Activated CD4-positive, alpha-beta memory T cell treated with anti-CD3 and anti-CD28 coated beads for 36 hours (primary cell): ENCODE measurements around the gene IL17REL. TPM values are rescaled to one million over a fixed set of nuclear protein-coding genes. Genes with fewer than 3 reads are reported as not detected.
A peak's percentile ranks its signal among the peaks of the same experiment; 100 is the strongest.

ENCODE experiments used
- CTCF ChIA-PET: fragments of 350-600 bp; sonication (Branson Sonifier 250); formaldehyde crosslinking; loops from one replicate; lab custom pipeline; 2021; ENCODE audit warnings: antibody characterized with exemption, inconsistent platforms; lab: Charles Lee
- POLR2A ChIA-PET: fragments of 350-600 bp; sonication (Branson Sonifier 250); formaldehyde crosslinking; loops from one replicate; lab custom pipeline; 2021; ENCODE audit warnings: antibody characterized with exemption; lab: Charles Lee
- DNase-seq: peaks from one replicate; pipeline ENCODE4 v3.0.0-alpha.2; 2020
- H3K27ac Mint-ChIP-seq: one replicate; pipeline ENCODE4 v1.8.0; 2021; ENCODE audit warnings: mixed read lengths
- H3K27me3 Mint-ChIP-seq: one replicate; pipeline ENCODE4 v1.8.0; 2021; ENCODE audit warnings: mixed read lengths
- H3K36me3 Mint-ChIP-seq: one replicate; pipeline ENCODE4 v1.8.0; 2021; ENCODE audit warnings: mixed read lengths
- H3K4me1 Mint-ChIP-seq: one replicate; pipeline ENCODE4 v1.8.0; 2021; ENCODE audit warnings: low read depth, mixed read lengths
- H3K4me3 Mint-ChIP-seq: one replicate; pipeline ENCODE4 v1.8.0; 2021; ENCODE audit warnings: mild to moderate bottlenecking, mixed read lengths
- H3K9me3 Mint-ChIP-seq: one replicate; pipeline ENCODE4 v1.8.0; 2021; ENCODE audit warnings: mixed read lengths
- intact Hi-C: fragments of 100-400 bp; cut with micrococcal nuclease; formaldehyde crosslinking; loops from one replicate; pipeline ENCODE4 v1.15.1; 2023
- total RNA-seq, 2 experiments: library from RNA; stranded (reverse); gene quantifications; one replicate each; pipeline ENCODE4 v1.2.3, GENCODE V29; 2021

The IL17REL gene
- total RNA-seq, 2 experiments from 2014 or later, result 0.73 to 1.1 TPM

- Mint-ChIP-seq H3K4me1 (peaks cover 42% of the 10 kb centered on the region), H3K9me3 (no peaks in the 10 kb centered on the region), H3K27ac (peak overlapping the region; percentile 63), H3K36me3 (peaks cover 24% of the 10 kb centered on the region), H3K4me3 (peak overlapping the region; percentile 16), H3K27me3 (no peaks in the 10 kb centered on the region)
- ChIA-PET POLR2A (interaction anchor here (0.5 to 1.4 kb wide), 4 partner anchors 20 to 51 kb away, joined by 3 to 4 read pairs (median 3); no protein-coding TSS in a partner anchor), CTCF (interaction anchor here (0.6 to 1.9 kb wide), 4 partner anchors 12 to 63 kb away, joined by 3 to 8 read pairs (median 6); no protein-coding TSS in a partner anchor)
- peak; percentile 12 for DNase-seq
- intact Hi-C loops, result no loop called here
Observed at GRCh38 chr22:49967706-49968208, 44.8 kb downstream of the IL17REL start.

GRCh38 chr22:49966774-49967705 lies 45.5 kb downstream of the IL17REL start:
- peaks cover 28% of the 10 kb centered on the region for H3K36me3 Mint-ChIP-seq
- POLR2A ChIA-PET, result interaction anchor here (0.5 to 1.8 kb wide), 5 partner anchors 20 to 51 kb away, joined by 3 to 5 read pairs (median 4); no protein-coding TSS in a partner anchor
- H3K27ac Mint-ChIP-seq, result peak overlapping the region; percentile 52

DNA sequence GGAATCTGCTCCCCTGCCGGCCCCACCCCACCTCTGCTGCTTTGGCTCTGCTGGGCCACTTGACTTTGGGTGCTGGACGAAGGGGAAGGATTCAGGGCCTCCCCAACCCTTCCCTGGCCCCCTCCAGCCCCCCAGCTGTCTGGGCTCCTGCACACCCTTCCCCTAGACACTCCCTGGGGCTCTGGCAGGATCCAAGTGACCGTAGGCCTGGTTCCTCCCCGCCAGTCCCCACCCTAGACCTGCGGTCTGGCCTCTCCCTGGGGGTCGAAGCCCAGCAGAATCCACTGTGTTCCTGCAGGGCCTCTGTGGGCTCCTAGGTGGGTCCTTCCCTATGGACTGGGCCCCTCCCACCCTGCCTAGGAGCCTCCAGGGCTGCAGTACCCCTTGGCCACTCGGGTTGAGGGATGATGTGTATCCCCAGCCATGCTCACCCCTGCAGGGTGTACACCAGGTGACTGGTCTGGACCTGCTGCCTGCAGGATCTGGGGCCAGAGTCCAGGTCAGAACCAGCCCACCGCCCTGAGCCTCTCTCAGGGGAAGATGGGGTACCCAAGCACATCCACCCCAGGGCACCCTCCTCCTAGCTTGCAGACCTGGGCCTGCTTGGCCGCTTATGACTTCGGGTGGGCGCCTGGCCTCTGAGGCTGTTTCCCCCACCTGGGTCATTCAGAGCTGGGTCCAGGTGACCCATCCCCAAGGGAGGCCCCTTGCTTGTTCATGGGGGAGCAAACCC lies 46.4 kb downstream of the IL17REL start:
- H3K4me1 Mint-ChIP-seq, result peaks cover 42% of the 10 kb centered on the region

More at GRCh38 chr22:49966774-49967705, 45.5 kb downstream of the IL17REL start:
- intact Hi-C loops, result no loop called here
- Mint-ChIP-seq H3K4me1 (peaks cover 42% of the 10 kb centered on the region), H3K4me3 (peak overlapping the region; percentile 16), H3K9me3 (no peaks in the 10 kb centered on the region), H3K27me3 (no peaks in the 10 kb centered on the region)
- DNase-seq, result peak; percentile 27
- CTCF ChIA-PET, result interaction anchor here (1.7 to 1.9 kb wide), 3 partner anchors 13 to 63 kb away, joined by 5 to 8 read pairs (median 6); no protein-coding TSS in a partner anchor

DNA sequence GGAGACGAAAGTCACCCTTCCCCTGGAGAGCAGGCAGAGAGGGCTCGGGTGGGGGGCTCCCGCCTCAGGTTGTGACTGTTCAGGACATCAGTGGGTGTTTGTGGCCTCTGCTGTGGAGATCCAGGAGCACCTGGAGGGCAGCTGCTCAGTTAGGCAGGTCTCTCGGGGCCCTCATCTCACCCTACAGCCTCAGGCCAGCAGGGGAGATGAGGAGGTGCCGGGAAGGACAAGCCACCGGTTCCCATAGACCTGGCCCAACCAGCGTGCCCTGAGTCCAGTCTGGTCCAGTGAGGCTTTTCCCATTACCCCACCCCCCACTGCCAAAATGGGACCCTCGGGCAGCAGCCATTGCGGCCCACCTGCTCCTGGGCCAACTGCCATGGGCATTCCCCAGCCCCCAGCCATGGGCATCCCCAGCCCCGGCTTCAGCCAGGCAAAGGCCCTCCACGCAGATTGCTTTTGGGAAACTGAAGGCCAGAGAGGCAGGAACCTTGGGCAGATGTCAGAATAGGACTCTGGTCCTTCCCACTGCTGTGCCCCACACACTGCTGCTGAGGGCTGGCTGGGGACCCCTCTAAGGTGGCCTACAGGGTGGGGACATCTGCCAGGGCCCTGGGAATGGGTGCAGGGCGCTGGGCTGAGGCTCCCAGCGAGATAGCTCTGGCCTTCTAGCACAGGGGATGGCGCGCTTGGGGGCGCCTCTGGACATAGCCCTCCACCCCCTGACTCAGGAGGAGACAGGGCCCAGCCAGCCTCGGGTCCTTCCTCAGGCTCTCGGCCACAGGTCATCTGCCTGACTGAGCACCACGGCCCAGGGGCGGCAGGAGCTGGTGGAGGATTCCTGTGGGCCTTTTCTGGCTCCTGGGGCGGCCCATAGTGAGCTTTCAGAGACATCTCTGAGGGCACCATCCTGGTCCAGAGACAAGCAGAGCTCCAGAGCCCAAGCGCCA lies 47.2 kb downstream of the IL17REL start:
- intact Hi-C loops, result no loop called here
- Mint-ChIP-seq H3K9me3 (no peaks in the 10 kb centered on the region), H3K27ac (peak overlapping the region; percentile 93), H3K4me3 (peak overlapping the region; percentile 82), H3K36me3 (peaks cover 35% of the 10 kb centered on the region), H3K27me3 (no peaks in the 10 kb centered on the region), H3K4me1 (peaks cover 38% of the 10 kb centered on the region)
- ChIA-PET CTCF (interaction anchor here (1.2 kb wide), 1 partner anchor 35 kb away, joined by 4 read pairs; no protein-coding TSS in a partner anchor), POLR2A (interaction anchor here (0.9 to 1.8 kb wide), 2 partner anchors 29 to 51 kb away, joined by 3 to 5 read pairs; no protein-coding TSS in a partner anchor)
- DNase-seq, result no peak

More for the DNA sequence above, 46.4 kb downstream of the IL17REL start:
- DNase-seq, result no peak
- peak overlapping the region; percentile 16 for H3K4me3 Mint-ChIP-seq
- POLR2A ChIA-PET, result interaction anchor here (0.9 to 1.8 kb wide), 3 partner anchors 30 to 50 kb away, joined by 3 to 5 read pairs (median 5); no protein-coding TSS in a partner anchor
- intact Hi-C loops, result no loop called here
- H3K36me3 Mint-ChIP-seq, result peaks cover 35% of the 10 kb centered on the region
- peak overlapping the region; percentile 65 for H3K27ac Mint-ChIP-seq
- H3K9me3 Mint-ChIP-seq, result no peaks in the 10 kb centered on the region
- no peaks in the 10 kb centered on the region for H3K27me3 Mint-ChIP-seq
- CTCF ChIA-PET, result interaction anchor here (1.2 to 1.9 kb wide), 2 partner anchors 36 to 64 kb away, joined by 4 to 8 read pairs; no protein-coding TSS in a partner anchor

GRCh38 chr22:49964136-49965090 lies 48.2 kb downstream of the IL17REL start:
- peak; percentile 12 for DNase-seq
- intact Hi-C loops, result loop anchor here (5.0 kb wide), 2 partner anchors 112 to 228 kb away; partner anchors contain the start of gene ZBED4
- Mint-ChIP-seq H3K27ac (peak overlapping the region; percentile 93), H3K4me1 (peaks cover 31% of the 10 kb centered on the region), H3K9me3 (no peaks in the 10 kb centered on the region), H3K27me3 (no peaks in the 10 kb centered on the region), H3K36me3 (peaks cover 37% of the 10 kb centered on the region), H3K4me3 (peak overlapping the region; percentile 82)
- ChIA-PET CTCF (no interaction called here), POLR2A (no interaction called here)

DNA sequence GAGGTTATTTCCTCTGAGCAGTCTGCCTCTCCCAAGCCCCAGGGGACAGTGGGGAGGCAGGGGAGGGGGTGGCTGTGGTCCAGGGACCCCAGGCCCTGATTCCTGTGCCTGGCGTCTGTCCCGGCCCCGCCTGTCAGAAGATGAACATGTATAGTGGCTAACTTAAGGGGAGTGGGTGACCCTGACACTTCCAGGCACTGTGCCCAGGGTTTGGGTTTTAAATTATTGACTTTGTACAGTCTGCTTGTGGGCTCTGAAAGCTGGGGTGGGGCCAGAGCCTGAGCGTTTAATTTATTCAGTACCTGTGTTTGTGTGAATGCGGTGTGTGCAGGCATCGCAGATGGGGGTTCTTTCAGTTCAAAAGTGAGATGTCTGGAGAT lies 48.9 kb downstream of the IL17REL start:
- Mint-ChIP-seq H3K27ac (peak overlapping the region; percentile 93), H3K4me1 (peaks cover 36% of the 10 kb centered on the region), H3K27me3 (no peaks in the 10 kb centered on the region), H3K4me3 (peak overlapping the region; percentile 82), H3K9me3 (no peaks in the 10 kb centered on the region), H3K36me3 (peaks cover 37% of the 10 kb centered on the region)
- no peak for DNase-seq
- POLR2A ChIA-PET, result interaction anchor here (1.6 to 4.7 kb wide), 2 partner anchors 26 to 53 kb away, joined by 5 to 58 read pairs; no protein-coding TSS in a partner anchor
- intact Hi-C loops, result loop anchor here (2.0 to 5.0 kb wide), 3 partner anchors 13 to 229 kb away; partner anchors contain the start of gene ZBED4
- CTCF ChIA-PET, result interaction anchor here (1.6 to 2.0 kb wide), 2 partner anchors 33 to 67 kb away, joined by 7 to 9 read pairs; no protein-coding TSS in a partner anchor

GRCh38 chr22:49962751-49963646 lies 49.6 kb downstream of the IL17REL start:
- peaks cover 35% of the 10 kb centered on the region for H3K4me1 Mint-ChIP-seq
- peaks cover 37% of the 10 kb centered on the region for H3K36me3 Mint-ChIP-seq
- ChIA-PET POLR2A (interaction anchor here (0.5 to 4.7 kb wide), 11 partner anchors 8 to 242 kb away, joined by 3 to 58 read pairs (median 5); no protein-coding TSS in a partner anchor), CTCF (interaction anchor here (0.5 to 2.0 kb wide), 6 partner anchors 8 to 68 kb away, joined by 3 to 9 read pairs (median 6); no protein-coding TSS in a partner anchor)
- H3K4me3 Mint-ChIP-seq, result peak overlapping the region; percentile 82
- H3K27ac Mint-ChIP-seq, result peak overlapping the region; percentile 93
- DNase-seq, result no peak
- no peaks in the 10 kb centered on the region for H3K9me3 Mint-ChIP-seq
- H3K27me3 Mint-ChIP-seq, result no peaks in the 10 kb centered on the region
- intact Hi-C loops, result loop anchor here (1.0 to 5.0 kb wide), 5 partner anchors 14 to 229 kb away; partner anchors contain the start of gene ZBED4

GRCh38 chr22:49962012-49962750 lies 50.4 kb downstream of the IL17REL start:
- intact Hi-C loops, result loop anchor here (1.0 to 5.0 kb wide), 5 partner anchors 15 to 230 kb away; partner anchors contain the start of gene ZBED4
- peak overlapping the region; percentile 96 for H3K27ac Mint-ChIP-seq

More at GRCh38 chr22:49962012-49962750, 50.4 kb downstream of the IL17REL start:
- POLR2A ChIA-PET, result interaction anchor here (0.8 to 4.7 kb wide), 13 partner anchors 9 to 228 kb away, joined by 3 to 58 read pairs (median 5); no protein-coding TSS in a partner anchor
- CTCF ChIA-PET, result interaction anchor here (1.0 to 2.0 kb wide), 6 partner anchors 8 to 68 kb away, joined by 6 to 9 read pairs (median 6); no protein-coding TSS in a partner anchor
- Mint-ChIP-seq H3K9me3 (no peaks in the 10 kb centered on the region), H3K36me3 (peaks cover 37% of the 10 kb centered on the region), H3K4me3 (peak overlapping the region; percentile 92), H3K27me3 (no peaks in the 10 kb centered on the region), H3K4me1 (peaks cover 28% of the 10 kb centered on the region)
- peak; percentile 97 for DNase-seq
